Posterior cingulate gyrus (tissue), 11 donors: ENCODE measurements around the gene JAG2.
A peak's percentile ranks its signal among the peaks of the same experiment; 100 is the strongest.

Source experiments
- DNase-seq, 10 donors: peaks; one replicate each; pipeline versions ENCODE4 v3.0.0 to v3.0.0-alpha.2; 2020 to 2021; ENCODE audit warnings: mixed read lengths in 3 of 10
- intact Hi-C: fragments of 100-400 bp; cut with DNase I; formaldehyde crosslinking; loops from one replicate; pipeline ENCODE4 v1.15.1; 2023

JAG2 gene

DNA sequence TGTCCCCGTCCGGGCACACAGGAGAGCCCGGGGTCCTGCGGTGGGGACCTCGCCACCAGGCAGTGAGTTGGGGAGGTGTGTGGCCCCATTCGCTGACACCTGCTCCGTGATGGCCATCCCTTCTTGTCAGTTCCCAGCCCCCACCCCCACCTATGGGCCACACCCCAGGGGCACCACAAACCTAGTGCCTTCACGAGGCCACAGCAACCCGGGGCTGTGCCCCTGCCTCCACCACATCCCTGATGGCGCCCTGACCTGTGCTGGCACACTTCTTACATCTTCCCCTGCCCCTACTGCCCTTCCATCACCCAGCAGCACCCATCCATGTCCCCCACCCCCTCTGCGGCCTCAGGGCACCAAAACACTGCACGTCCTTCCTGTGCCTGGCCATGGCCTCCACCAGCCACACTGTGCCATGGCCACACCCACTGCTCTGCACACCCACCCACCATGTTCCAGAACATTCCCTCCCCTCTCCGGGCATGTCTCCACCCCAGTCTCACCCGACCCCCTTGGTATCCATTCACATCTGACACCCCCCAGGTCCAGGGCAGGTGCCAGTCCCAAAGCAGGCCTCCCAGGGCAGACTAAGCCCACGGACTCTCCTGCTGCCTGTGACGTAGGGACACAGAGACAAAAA, 24.4 kb downstream of the JAG2 start:
- intact Hi-C loops, result no loop called here
- DNase-seq, result peak in 3 of 10 donors; percentile 6 to 60 (median 57)

DNA sequence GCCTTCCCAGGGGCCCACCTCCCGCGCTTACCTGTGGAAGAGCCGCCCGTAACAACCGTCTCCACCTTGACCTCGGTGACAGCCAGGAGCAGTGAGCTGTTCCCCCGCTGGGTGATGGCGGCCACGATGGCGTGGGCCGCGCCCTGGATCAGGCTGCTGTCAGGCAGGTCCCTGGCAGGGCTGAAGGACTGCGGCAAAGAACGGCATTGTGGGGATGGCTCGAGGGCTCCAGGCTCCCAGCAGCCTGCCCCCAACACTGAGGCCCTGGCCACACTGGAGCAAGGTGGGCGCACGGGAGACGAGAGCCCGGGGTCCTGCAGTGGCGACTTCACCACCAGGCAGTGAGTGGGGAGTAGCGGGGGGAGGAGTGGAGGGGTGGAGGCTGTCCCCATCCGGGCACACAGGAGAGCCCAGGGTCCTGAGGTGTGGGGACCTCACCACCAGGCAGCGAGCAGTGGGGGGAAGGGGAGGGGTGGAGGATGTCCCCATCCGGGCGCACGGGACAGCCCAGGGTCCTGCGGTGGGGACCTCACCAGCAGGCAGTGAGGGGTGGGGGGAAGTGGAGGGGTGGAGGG, 25.0 kb downstream of the JAG2 start:
- intact Hi-C loops, result no loop called here
- peak in 5 of 10 donors; percentile 3 to 70 (median 38) for DNase-seq

DNA sequence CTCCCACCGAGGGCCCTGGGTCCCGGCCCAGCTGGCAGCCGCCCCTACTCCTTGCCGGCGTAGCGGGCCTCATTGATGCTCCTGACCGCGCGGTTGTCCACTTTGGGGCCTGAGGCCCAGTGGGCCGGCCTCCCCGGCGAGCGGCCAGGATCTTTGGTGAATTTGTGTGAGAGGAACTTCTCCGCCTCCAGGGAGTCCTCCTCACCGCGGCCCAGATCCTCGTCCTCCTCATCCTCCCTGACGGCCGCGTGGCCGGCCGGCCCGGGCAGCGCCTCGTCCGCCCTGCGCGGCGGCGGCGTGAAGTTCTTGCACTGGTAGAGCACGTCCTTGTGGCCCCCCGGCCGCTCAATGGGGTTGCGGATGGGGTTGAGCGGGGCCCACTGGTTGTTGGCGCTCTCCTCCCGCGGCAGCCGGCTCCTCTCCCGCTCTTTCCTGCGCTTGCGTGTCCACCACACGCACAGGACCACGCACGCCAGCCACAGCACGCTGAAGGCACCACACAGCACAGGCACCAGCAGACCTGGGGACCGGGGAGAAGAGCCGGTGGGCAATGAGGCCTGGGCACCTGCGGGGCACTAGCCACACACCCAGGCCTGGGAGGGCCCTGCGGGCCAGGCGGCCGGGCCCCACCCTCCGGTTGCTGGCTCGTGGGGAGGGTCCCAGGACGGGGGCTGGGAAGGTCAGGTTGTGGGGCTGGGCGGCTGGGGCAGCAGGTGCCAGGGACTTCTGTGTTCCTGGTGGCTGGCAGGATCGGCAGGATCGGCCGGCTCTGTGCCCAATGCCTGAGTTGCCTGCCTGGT, 25.7 kb downstream of the JAG2 start:
- DNase-seq, result peak in 7 of 10 donors; percentile 6 to 86 (median 24)
- intact Hi-C loops, result no loop called here

DNA sequence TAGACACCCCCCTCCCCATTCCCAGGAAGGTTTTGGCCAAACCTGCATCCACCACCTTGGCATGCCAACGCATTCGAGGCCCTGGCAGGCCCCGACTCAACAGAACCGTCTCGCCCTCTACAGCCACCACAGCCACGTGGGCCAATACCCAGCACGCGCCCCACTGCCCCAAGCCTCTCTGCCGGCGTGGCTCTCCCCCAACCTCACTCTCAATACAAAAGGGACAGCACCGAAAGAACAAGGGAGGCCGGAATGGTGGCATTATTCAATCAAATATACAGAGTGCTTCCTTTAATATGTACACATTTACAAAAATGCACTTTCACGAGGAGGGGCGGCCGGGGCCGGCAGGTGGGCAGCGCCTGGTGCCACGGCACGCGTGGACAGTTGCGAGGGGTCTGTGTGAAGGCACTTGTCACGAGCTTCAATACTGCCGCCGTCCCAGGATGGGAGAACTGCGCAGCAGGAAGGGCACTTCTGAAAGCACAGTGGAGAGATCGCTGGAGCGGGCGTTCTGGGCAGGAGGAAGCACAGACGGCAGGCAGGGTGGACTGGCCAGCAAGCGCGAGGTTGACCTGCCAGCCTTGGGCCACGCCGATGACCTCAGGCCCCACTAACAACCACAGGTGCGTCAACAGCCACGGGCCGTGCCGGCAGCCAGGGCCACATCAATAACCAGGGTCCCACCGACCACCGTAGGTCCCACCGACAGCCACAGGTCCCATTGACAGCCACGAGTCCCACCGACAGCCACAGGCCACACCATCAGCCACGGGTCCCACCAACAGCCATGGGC, 26.9 kb downstream of the JAG2 start:
- intact Hi-C loops, result no loop called here
- peak in 6 of 10 donors; percentile 3 to 83 (median 46) for DNase-seq

DNA sequence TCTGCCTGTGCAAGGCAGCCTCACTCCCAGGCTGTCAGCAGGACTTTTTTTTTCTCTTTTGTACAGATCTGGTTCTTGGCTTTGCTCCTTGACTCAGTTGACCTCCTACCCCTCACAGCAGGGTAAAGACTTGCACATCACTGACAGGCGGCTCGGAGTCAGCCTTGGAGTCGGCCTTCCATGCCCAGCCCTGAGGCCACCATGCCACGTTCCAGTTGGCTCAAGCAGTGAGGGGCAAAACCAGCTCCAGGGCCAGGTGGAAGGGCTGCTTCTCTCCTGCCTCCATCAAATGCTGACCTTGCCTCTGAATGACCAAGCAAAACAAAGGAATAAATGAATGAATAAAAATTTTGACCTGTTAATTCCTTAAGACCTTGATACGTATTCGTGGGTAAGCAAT, 27.6 kb downstream of the JAG2 start:
- DNase-seq, result peak in 2 of 10 donors; percentile 5 to 23
- intact Hi-C loops, result no loop called here

DNA sequence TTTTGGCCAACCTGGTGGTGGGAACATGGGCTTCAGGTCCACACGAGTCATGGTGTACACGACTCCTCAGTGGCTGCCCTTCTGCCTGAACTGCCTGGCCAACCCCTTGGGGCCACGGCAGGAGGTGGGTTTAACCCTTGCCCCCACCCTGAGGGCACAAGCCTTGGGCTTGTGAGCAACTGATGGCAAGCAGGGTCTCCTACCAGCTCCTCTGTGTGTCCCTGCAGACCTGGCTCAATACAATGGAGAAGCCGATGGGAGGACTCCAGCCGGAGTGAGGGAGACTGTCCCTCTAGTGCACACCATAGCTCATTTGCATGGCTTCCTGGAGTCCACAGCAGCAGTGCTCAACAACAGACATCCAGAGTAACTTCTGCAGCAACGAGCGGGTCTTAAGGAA, 28.0 kb downstream of the JAG2 start:
- intact Hi-C loops, result no loop called here
- peak in 3 of 10 donors; percentile 20 to 42 (median 32) for DNase-seq

DNA sequence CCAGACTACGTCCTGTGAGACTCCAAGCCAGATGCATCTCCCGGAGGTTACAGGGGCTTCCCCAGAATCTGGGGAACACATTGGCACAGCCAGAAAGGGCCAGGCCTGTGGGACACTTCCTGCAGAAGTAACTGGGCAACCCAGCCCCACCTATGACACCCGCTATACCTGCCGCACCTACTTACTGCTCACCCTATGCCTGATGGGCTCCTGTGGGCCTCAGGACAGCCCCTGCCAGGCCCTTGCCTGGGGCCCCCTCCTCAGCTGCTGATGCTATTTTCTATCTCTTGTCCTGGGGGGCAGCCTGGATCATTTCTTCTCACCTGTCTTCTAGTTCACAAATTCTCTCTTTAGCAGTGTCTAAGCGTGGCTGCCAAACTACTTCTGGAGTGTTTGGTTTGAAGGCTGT, 28.7 kb downstream of the JAG2 start:
- DNase-seq, result peak in 2 of 10 donors; percentile 3 to 35
- intact Hi-C loops, result no loop called here

DNA sequence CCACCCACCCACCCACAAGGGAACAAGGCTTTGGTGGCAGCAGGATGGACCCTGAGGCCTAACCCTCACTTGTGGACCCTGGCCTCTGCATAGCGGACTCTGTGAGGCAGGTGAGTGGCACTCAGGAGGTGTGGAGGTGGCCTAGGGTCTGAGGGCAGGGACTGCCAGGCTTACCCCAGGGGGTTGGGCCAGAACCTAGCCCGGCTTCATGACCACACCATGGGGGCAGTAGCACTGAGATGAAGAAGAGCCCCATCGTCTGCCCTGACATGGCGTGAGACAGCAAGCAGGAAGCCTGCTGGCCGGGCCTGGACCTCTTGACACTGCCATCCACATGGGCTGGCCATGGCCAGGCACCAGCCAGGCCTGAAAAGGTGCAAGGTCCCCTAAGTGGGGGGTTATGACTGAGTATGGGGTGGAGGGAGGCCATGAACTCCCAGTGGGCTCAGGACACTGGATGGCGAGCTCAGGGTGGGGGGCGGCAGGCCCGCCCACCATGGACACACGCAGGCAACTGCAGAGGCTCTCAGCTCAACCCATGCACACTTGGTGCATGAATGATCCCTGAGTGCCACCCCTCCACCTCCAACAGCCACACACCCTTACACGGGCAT, 29.3 kb downstream of the JAG2 start:
- DNase-seq, result peak in 3 of 10 donors; percentile 4 to 48 (median 45)
- intact Hi-C loops, result no loop called here

DNA sequence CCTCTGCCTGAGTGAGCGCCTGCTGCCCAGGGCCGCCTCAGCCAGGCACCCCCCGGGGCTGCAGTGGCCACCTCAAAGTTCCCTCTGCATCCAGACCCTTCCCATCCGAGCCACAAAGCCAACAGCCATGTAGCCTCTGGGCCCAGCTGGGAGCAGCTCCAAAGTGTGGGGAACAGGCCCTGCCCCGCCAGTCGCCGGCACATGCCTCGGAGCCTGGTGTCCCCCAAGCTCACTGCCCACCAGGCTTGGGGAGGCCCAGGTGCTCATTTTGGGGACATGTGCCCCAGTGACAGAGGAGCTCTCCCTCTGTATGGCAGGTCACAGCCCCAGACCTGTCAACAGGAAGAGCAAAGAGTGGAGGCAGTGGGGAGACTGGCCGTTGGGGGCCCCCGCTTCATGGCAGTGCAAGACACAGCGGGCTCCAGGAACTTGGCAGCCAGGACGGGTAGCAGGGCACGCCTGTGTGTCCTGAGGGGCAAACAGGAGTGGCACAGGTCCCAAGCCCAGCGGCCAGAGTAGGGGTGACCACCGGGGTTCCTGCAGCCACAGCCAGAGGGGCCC, 29.9 kb downstream of the JAG2 start:
- intact Hi-C loops, result no loop called here
- peak in 4 of 10 donors; percentile 4 to 80 (median 66) for DNase-seq

DNA sequence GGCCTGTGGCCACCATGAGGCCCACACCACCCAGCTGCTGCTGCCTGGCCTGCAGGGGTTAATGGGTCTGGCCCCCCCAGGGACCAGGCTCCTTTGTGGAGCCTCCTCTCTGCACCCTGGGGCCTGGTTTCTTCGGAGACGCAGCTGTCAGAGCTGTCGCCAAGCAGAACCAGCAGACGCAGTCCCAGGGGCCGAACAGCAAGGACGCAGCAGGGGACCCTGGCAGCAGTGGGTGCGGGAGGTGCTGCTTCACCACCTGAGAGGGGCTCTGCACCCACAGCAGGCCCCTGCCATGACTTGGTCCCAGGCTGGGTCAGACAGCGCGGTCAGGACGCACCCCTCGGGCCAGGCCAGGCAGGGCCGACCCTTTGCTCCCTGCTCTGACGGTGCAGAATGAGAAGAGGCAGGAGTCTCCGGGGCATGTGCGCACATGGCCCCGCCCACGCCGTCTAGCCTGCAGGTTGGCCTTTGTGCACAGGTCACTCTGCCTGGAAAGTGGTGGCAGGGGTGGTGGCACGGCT, 30.5 kb downstream of the JAG2 start:
- intact Hi-C loops, result no loop called here
- DNase-seq, result peak in 4 of 10 donors; percentile 7 to 76 (median 64)

DNA sequence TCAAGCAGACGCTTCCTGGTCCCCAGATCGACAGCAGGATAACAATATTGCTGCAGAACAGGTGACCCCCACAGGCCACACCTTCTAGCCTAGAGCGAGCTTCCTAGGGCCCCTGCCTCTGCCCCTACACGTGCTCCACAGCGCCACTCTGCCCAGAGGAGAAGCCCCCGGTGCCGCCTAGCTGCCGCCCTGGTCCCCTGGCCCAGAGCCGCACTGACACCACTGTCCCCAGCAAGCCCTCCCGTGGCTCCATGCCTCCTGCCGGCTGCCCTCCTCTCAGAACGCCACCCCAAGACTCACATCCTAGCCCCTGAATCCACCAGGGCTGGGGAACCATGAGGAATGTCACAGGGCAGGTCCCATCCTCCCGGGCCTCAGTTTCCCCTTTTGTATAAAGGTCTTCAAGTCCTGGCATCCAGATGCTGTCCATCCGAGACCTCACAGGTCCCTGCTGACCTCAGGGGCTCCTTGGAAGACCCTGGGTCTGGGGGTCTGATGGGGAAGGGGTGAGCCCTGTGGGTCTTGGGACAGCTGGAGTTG, 31.0 kb downstream of the JAG2 start:
- intact Hi-C loops, result no loop called here
- DNase-seq, result peak in 2 of 10 donors; percentile 54 to 64

DNA sequence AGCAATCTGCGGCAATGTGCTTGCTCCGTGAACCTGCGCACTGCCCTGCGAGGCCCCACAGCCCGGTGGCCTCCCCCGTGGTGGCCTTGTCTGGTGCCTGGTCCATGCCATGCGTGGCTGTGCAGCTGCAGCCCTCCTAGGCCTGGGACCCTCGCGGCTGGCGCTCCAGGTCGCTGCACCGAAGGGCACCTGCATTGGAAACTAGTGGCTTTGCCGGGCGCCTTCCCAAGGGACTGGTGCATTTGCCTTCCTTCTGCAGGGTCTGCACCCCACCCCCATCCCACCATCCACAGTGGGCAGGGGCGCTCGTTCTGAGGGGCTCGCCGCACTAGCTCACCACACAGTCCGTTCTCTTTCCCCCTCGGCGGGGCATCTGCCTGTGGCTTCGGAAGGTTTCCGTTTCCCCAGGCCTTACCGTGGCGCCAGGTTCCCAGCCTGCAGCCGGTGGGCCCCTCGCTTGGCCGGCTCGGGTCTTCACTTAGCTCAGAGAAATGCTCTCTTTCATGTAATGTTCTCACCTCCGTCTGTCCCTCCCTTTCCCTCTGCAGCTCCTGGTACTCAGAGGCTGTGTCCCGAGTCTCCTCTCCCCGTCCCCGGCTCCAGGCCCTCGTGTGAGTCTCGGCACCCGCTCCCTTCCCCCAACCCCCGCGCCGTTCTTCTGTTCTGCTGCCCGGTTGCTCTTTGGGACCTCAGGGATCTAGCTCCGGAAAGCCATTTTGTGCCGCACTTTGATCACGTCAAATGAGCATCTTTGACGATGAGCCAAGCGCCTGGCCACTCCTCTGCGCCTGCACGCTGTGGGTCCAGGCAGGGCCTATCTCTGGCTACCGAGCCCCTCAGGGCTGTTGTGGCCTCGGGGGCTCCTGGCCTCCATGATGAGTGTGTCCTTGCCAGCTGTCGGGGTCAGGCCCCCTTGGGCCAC, 31.9 kb downstream of the JAG2 start:
- intact Hi-C loops, result no loop called here
- DNase-seq, result peak in 3 of 10 donors; percentile 70 to 83 (median 76)

DNA sequence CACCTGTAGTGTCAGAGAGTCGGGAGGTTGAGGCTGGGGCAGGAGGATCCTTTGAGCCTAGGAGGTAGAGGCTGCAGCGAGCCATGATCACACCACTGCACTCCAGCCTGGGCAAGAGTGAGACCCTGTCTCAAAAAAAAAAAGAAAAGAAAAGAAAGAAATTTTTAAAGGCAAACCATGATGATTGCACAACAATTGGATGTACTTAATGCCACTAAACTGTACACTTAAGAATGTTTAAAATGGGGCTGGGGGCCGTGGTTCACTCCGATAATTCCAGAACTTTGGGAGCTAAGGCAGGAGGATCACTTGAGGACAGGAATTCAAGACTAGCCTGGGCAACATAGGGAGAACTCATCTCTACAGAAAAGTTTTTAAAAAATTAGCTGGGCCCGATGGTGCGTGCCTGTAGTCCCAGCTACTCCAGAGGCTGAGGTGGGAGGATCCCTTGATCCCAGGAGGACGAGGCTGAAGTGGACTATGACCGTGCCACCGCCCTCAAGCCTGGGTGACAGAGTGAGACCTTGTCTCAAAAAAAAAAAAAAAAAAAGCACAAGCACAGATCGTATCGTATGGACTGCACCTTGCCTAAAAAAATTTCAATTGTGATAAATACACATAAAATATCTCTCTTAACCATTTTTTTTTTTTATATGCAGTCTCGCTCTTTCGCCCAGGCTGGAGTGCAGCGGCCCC, 32.7 kb downstream of the JAG2 start:
- intact Hi-C loops, result no loop called here
- DNase-seq, result peak in 2 of 10 donors; percentile 27 to 42

DNA sequence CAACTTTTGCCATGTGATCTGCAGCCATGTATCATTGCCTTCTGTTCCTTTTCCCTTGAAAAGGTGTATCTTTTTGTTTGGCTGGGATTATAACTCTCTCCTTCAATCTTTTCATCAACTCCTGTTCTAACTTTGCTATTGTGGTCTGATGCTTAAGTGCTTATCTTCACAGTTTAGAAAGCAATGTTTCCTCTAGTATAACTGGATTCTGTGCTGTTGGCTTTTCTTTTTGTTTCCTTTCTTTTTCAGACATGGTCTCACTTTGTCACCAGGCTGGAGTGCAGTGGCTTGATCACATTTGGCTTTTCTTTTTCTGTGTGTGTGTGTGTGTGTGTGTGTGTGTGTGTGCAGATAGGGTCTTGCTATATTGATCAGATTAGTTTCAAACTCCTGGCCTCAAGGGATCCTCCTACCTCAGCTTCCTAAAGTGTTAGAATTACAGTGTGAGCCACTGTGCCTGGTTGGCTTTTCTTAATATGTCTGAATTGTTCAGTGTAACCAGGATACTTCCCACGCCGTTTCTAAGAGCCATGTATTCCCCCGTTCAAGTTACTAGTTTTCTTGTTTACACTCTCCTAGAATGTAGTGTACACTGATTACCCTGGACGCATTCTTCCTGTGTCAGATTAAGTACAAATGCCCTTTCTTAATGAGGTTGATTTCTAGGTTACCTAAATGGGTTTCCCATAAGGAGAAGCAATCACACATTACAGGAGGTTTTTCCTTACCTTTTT, 35.5 kb downstream of the JAG2 start:
- DNase-seq, result no peak
- intact Hi-C loops, result no loop called here

DNA sequence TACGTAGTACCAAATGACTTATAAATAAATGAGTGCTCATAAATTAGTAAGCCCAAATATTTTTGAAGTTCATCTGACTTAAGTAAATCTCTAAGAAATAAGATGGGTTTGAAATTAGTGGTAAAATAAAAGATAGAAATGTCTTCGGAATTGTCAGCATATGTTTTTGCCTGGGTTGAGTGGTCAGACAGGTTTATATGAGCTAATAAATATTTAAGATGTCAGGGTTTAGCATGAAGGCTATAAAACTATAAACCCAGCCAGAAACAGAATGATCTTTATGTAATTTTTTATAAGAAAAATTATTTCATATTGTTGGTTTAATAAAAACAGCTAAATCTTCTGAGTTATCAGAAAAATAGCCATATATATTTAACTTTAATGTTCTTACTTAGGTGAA, 37.3 kb downstream of the JAG2 start:
- intact Hi-C loops, result no loop called here
- no peak for DNase-seq

DNA sequence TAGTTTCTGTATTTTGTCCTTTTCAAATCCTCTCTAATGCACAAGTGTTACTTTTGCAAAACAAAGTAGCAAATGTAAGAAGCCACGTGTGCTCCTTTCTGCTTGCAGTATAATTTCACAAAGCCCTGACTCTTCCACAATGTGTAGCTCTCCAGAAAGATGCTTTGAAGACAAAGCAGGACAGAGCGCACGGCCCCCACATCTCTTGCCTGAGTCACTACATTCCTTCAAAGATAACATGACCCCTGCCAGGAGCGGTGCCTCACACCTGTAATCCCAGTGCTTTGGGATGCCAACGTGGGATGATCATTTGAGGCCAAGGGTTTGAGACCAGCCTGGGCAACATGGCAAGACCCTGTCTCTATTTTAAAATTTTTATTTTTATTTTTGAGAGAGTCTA, 40.5 kb downstream of the JAG2 start:
- DNase-seq, result no peak
- intact Hi-C loops, result no loop called here

DNA sequence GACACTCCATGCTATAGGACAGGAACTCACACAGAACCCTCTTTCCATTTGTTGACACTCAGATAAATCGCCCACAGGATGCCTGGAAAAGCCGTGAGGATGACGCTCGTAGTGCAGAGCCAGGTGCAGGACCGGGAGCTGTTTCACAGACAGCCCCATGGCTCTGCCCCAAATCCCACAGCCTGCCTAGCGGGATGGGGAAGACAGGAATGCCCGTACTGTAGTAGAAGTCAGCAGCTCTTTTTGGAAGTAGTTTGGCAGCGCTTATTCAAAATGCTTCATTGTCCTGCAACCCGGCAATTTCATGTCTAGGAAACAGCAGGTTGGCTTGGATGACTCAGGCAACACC, 41.6 kb downstream of the JAG2 start:
- peak in 1 of 10 donors; percentile 76 for DNase-seq
- intact Hi-C loops, result no loop called here
